ENCODE results near the gene MEIS1. TPM values are rescaled to one million over a fixed set of nuclear protein-coding genes. Genes with fewer than 3 reads are reported as not detected.
"Not testable (repeated sequence)": the region's sequence is repeated elsewhere in the genome, so short reads cannot be mapped to it uniquely, and the experiment has no call there.

MEIS1 gene
- total RNA-seq, 3 donors from 2014 or later (not counting 1 experiment from before 2014, with no cell fraction given) = 2.0 to 5.4 (median 3.6) TPM

- no peak overlapping the region for H3K4me3 ChIP-seq (ENCODE audit: low read length)
- whole genome bisulfite sequencing (ENCODE audit: insufficient coverage) = 24% methylated on average over 2 of the region's 2 CpGs
- TF ChIP-seq, protein P1, sequence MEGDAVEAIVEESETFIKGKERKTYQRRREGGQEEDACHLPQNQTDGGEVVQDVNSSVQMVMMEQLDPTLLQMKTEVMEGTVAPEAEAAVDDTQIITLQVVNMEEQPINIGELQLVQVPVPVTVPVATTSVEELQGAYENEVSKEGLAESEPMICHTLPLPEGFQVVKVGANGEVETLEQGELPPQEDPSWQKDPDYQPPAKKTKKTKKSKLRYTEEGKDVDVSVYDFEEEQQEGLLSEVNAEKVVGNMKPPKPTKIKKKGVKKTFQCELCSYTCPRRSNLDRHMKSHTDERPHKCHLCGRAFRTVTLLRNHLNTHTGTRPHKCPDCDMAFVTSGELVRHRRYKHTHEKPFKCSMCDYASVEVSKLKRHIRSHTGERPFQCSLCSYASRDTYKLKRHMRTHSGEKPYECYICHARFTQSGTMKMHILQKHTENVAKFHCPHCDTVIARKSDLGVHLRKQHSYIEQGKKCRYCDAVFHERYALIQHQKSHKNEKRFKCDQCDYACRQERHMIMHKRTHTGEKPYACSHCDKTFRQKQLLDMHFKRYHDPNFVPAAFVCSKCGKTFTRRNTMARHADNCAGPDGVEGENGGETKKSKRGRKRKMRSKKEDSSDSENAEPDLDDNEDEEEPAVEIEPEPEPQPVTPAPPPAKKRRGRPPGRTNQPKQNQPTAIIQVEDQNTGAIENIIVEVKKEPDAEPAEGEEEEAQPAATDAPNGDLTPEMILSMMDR (IDR thresholded peaks at IDR 0.05) = no peak
- ATAC-seq (no peak), DNase-seq (no peak)
- intact Hi-C loops (cut with micrococcal nuclease) = no loop called here
- Mint-ChIP-seq H3K27ac (no peak overlapping the region), H3K27me3 (ENCODE audit: low read depth in 2 of 2) (peaks cover 0 to 5% of the 10 kb centered on the region in 2 donors), H3K36me3 (no peaks in the 10 kb centered on the region), H3K9me3 (no peaks in the 10 kb centered on the region), H3K4me1 (no peaks in the 10 kb centered on the region), H3K4me3 (no peak overlapping the region)
- no peaks in the 10 kb centered on the region for H3K27me3 ChIP-seq (ENCODE audit: control insufficient read depth, insufficient read depth, low read length)
- H3K27ac ChIP-seq (ENCODE audit: low read length) = no peak overlapping the region
- no peaks in the 10 kb centered on the region for H3K4me1 ChIP-seq (ENCODE audit: control insufficient read depth, insufficient read depth, low read length)
- H3K36me3 ChIP-seq (ENCODE audit: control insufficient read depth, insufficient read depth, low read length) = no peaks in the 10 kb centered on the region
- no peaks in the 10 kb centered on the region for H3K9me3 ChIP-seq (ENCODE audit: control insufficient read depth, insufficient read depth, low read length)
Measured at GRCh38 chr2:66481100-66481549, 46.2 kb downstream of the MEIS1 start.

GRCh38 chr2:66485252-66485651, 50.3 kb downstream of the MEIS1 start:
- H3K27me3 ChIP-seq (ENCODE audit: control insufficient read depth, insufficient read depth, low read length); H3K4me3 ChIP-seq (ENCODE audit: low read length); H3K27ac ChIP-seq (ENCODE audit: low read length); H3K36me3 ChIP-seq (ENCODE audit: control insufficient read depth, insufficient read depth, low read length); ATAC-seq; H3K4me1 ChIP-seq (ENCODE audit: control insufficient read depth, insufficient read depth, low read length); H3K4me1 Mint-ChIP-seq; H3K9me3 Mint-ChIP-seq; intact Hi-C loops (cut with micrococcal nuclease); DNase-seq; H3K27ac Mint-ChIP-seq; H3K9me3 ChIP-seq (ENCODE audit: control insufficient read depth, insufficient read depth, low read length); H3K4me3 Mint-ChIP-seq; H3K36me3 Mint-ChIP-seq; H3K27me3 Mint-ChIP-seq (ENCODE audit: low read depth in 2 of 2): not testable (repeated sequence)
- WGBS (ENCODE audit: insufficient coverage) = 100% methylated on average over 1 of the region's 2 CpGs

- WGBS (ENCODE audit: insufficient coverage) = no CpG with 5 or more reads among the region's 1 CpG
- no peaks in the 10 kb centered on the region for H3K36me3 ChIP-seq (ENCODE audit: control insufficient read depth, insufficient read depth, low read length)
- no peak overlapping the region for H3K4me3 ChIP-seq (ENCODE audit: low read length)
- ATAC-seq = no peak
- Mint-ChIP-seq H3K27ac (no peak overlapping the region), H3K9me3 (no peaks in the 10 kb centered on the region), H3K36me3 (no peaks in the 10 kb centered on the region), H3K4me1 (no peaks in the 10 kb centered on the region), H3K4me3 (no peak overlapping the region), H3K27me3 (ENCODE audit: low read depth in 2 of 2) (no peaks in the 10 kb centered on the region)
- H3K27me3 ChIP-seq (ENCODE audit: control insufficient read depth, insufficient read depth, low read length) = no peaks in the 10 kb centered on the region
- no peak for DNase-seq
- intact Hi-C loops (cut with micrococcal nuclease) = no loop called here
- TF ChIP-seq, protein P1 (IDR thresholded peaks at IDR 0.05) = no peak
- H3K4me1 ChIP-seq (ENCODE audit: control insufficient read depth, insufficient read depth, low read length) = no peaks in the 10 kb centered on the region
- no peaks in the 10 kb centered on the region for H3K9me3 ChIP-seq (ENCODE audit: control insufficient read depth, insufficient read depth, low read length)
- no peak overlapping the region for H3K27ac ChIP-seq (ENCODE audit: low read length)
Measured at GRCh38 chr2:66488946-66489345, 54.0 kb downstream of the MEIS1 start.

DNA sequence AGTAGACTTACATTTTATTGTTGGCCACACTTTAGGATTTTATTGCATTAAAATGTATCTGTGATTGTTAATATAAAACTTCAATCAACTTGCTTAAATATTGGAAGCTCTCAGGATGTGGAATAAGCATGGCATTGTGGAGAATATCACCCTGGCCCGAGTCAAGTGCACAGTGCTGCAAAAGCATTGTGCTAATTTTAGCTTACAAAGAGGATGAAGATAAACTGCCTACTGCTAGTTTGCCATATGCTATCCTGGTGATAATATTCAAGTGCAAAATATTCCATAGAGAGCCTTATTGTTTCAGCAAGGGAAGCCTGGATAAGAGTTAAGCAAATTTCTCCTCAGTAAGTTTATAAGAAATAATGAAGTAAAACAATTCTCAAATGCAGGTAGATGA, 54.5 kb downstream of the MEIS1 start:
- H3K36me3 Mint-ChIP-seq = no peaks in the 10 kb centered on the region
- H3K4me3 ChIP-seq (ENCODE audit: low read length) = no peak overlapping the region
- H3K4me1 ChIP-seq (ENCODE audit: control insufficient read depth, insufficient read depth, low read length) = no peaks in the 10 kb centered on the region
- no peaks in the 10 kb centered on the region for H3K9me3 Mint-ChIP-seq
- ATAC-seq = no peak
- 37% methylated on average over 1 of the region's 1 CpG for WGBS (ENCODE audit: insufficient coverage)
- DNase-seq = no peak
- TF ChIP-seq, protein P1 (IDR thresholded peaks at IDR 0.05) = no peak
- H3K27me3 ChIP-seq (ENCODE audit: control insufficient read depth, insufficient read depth, low read length) = no peaks in the 10 kb centered on the region
- no peak overlapping the region for H3K27ac Mint-ChIP-seq
- H3K27ac ChIP-seq (ENCODE audit: low read length) = no peak overlapping the region
- no peaks in the 10 kb centered on the region for H3K9me3 ChIP-seq (ENCODE audit: control insufficient read depth, insufficient read depth, low read length)
- no peaks in the 10 kb centered on the region for H3K27me3 Mint-ChIP-seq (ENCODE audit: low read depth in 2 of 2)
- no peaks in the 10 kb centered on the region for H3K36me3 ChIP-seq (ENCODE audit: control insufficient read depth, insufficient read depth, low read length)
- intact Hi-C loops (cut with micrococcal nuclease) = no loop called here
- H3K4me1 Mint-ChIP-seq = no peaks in the 10 kb centered on the region
- H3K4me3 Mint-ChIP-seq = no peak overlapping the region

Measured in natural killer cell (primary cell).